Stimulated activated naive CD8-positive, alpha-beta T cell treated with anti-CD3 and anti-CD28 coated beads, Interleukin-15, Interleukin-2, amounts not matched to agents 100 U/mL and 50 U/mL, for 24 hours (primary cell): Measurements from ENCODE around the gene PAX6.

Source experiments
- ATAC-seq: fragments of 150-1000 bp; cut with Tn5 transposase; one replicate; pipeline ENCODE4 v1.10.0; 2021
- DNase-seq: peaks from one replicate; pipeline ENCODE4 v3.0.0; 2021

Gene PAX6

DNA sequence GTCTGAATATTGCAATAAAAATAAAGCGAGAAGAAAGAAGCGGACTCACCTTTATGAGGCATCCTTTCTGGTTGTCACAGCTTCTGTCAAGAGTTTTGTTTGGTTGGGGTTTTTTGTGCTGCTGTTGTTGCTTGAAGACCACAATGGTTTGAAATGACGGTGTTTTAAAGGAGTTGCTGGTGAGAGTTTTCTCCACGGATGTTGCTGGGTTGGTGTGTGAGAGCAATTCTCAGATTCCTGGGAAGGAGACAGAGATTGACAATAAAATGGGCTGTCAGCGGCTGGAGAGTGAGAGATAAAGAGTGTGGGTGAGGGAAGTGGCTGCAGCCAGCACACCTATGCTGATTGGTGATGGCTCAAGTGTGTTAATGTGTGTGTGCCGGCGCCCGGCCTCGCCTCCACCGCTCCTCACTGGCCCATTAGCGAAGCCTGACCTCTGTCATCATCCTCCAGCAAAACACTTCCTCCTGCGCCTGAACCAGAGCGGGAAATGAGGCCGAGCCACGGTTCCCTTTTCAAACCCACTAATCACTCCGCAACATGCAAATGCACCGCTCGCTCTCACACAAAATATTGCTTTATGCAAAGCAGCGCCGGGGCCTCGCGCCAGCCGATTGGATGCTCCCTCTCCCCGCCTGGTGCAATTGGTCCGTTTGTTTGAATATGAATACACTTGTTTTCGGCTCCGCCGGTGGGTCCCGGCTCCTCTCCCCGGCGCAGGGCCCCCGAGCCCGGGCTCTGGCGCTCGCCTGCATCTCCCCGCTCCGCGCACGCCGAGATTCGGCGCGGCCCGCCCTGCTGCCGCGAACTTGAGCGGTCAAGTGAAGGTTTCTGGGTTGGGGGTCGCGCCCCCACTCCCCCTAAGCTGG lies at the start of gene PAX6:
PAX6 (minus strand) TSS at position 544 of the 869 bp plus-strand sequence. CDS start 4,911 bp downstream, outside the sequence.
- ATAC-seq (peak; percentile 44), DNase-seq (peak; percentile 52)

DNA sequence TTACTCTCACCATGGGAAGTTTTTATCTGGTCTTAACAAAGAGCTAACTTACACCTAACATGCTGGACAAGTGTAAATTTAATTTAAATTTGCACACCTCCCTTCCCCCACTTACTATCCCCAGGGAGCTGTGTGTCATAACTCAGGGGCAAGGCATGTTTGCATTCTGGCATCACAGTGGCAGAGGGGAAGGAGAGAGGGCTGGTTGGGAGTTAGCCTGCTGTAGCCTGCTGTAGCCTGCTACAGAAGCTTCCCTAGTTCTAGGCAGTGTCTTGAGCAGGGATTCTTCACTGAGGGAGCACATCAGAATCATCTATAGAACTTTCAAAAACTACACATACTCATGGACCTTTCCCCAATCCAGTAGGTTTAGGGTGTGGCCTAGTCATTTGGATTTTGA lies 49.3 kb upstream of the PAX6 start:
- ATAC-seq (no peak), DNase-seq (no peak)

DNA sequence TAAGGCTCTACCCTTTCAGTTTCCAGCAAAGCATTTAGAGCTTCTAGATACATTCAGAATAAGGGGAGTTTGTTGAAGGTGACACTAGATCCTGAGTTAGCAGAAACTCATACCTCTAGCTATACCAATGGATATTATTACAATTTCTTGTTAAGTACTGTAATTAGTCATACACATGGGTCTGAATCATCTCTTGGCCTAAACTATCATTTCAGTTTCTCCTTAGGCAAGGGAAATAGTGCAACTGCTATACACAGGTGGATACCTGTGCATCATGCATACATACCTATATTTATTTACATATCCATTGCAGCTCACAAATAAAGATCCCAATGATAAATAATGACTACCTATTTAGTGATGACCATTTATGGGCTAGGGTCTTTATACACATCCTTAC lies 45.1 kb upstream of the PAX6 start:
- no peak for DNase-seq

DNA sequence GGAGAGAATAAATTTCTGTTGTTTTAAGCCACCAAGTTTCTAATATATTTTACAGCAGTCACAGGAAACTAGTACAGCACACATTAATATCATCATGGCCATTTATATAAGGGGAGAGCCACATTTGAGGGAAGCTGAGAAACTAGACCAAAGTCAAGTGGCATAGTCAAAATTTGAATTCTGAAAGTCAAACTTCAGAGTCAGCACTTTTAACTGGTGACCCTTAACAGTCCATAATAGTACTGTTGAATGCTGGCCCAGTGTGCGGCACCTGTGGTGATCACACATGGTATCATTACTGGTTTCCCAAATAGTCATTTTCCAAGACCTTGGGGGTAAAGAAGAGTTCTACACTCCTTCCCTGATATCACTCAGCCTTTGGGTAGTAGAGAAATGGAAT lies 44.3 kb upstream of the PAX6 start:
- no peak for ATAC-seq
- DNase-seq: no peak

More for the DNA sequence above, 45.1 kb upstream of the PAX6 start:
- no peak for ATAC-seq

DNA sequence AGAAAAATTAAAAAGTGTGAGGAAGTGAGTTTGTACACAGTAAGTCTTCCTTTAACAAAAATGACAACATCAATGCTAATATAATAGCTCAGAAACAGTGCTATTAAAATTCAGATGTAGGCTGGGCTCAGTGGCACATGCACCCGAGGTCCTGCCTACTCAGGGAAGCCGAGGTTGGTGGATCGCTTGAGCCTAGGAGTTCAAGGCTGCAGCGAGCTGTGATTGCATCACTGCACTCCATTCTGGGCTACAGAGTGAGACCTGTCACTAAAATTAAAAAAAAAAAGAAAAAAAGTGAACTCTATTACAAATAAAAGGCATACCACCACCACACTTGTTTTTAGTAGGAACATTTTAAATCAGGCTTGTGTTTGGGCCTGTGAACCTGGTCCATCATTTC lies 39.2 kb upstream of the PAX6 start:
- no peak for DNase-seq
- ATAC-seq: no peak

DNA sequence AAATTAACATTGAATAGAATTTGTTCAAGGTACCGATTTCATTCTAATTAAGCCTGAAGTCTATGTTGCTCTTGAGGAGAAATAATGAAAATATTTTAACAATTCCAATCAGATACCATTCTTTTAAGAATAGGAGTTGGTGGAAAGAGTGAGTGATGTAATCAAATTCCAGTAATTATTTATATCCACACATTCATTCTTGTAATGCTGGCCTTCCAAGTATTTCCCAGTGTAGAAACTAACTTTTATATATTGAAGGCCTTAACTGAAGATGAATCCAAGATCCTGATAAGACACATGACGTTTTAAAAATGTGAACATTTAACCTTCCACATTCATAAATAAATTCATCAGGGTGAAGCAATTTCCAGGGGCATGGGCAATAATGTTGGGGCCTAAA lies 36.6 kb upstream of the PAX6 start:
- no peak for ATAC-seq

DNA sequence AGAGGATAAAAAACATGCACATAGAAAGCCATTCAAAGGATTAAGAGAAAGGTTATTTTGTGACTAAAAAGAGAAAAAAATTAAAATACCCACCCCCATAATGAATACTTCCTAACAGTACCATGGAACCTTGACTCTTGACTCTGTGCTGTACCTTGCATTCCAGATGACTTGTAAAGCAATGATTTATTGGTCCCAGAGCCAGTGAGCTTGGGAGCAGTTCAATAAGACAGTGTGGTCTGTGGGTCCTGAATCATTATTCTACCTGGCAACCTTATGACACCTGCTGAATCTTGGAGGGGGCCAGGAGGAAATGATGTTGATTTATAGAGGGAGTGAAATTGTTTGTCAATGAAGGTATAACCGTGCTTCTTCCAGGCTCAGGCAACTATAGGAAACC lies 34.2 kb upstream of the PAX6 start:
- no peak for ATAC-seq
- DNase-seq: no peak

More for the DNA sequence above, 36.6 kb upstream of the PAX6 start:
- no peak for DNase-seq

DNA sequence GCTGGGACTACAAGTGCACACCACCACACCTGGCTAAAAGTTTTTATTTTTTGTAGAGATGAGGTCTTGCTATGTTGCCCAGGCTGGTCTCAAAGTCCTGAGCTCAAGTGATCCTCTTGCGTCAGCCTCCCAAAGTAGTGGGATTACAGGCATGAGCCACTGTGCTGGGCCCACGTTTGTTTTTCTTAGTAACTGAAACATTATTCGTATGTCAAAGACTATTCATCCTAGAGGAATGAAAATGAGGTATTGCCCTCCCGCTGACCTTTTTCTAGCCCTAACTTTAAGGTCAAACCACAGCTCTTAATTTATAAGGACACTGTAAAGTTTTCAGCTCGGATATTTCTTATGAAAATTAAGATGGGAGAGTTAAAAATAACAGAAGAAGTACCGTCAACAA lies 33.2 kb upstream of the PAX6 start:
- ATAC-seq: no peak

DNA sequence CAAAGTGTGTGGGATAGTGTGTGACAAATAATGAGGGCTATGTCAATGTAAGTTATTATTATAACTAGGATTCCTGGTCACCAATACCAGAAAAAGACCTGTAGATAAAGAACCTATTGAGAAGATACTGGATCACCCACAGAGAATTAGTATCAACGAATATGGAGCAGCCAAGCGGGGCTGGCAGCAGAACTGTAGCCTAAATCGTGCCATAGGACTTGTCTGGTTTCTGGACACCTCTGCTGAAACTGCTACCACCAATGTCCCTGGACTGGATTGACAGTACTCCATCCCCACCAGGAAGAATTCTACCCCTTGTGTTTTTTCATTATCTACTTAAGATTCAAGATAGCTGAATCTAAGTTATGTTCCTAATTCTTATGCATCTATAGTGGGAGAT lies 30.3 kb upstream of the PAX6 start:
- ATAC-seq (no peak), DNase-seq (no peak)

More for the DNA sequence above, 33.2 kb upstream of the PAX6 start:
- no peak for DNase-seq

DNA sequence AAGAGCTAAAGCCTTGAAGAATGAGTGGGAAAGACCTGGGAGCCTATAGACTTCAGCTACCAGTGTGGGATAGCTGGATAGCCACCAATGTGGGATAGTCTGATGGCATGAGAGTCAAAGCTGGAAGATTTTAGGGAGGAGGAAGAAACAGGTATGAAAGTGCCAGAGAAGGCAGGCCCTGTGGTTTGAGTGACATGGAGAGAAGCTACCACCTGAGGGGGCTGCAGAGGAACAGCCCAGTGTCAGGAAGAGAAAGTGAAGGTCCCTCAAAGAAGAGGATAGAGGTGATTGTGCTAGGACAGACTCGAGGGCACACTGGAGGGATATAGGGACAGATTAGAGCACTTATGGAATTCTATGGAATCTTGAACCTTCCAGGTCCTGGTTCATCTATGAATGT lies 23.1 kb upstream of the PAX6 start:
- ATAC-seq: no peak
- DNase-seq: no peak

DNA sequence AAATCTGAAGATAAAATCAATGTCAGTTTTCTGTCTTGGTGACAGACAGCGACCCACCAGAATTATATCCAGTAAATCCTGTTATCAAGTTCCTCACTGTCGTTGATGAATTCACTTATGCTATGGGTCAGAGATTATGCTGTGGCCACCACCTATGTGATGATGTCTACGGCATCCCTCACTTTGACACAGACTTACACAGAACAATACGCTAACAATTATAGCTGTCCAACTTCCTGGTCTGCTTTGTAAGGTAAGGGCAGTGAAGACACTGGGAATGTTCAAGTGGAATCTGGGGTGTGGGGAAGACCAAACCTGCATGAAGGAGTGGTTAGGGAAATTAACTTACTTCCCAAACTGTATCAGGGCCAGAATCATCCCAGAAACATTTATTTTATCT lies 19.3 kb upstream of the PAX6 start:
- ATAC-seq: no peak

DNA sequence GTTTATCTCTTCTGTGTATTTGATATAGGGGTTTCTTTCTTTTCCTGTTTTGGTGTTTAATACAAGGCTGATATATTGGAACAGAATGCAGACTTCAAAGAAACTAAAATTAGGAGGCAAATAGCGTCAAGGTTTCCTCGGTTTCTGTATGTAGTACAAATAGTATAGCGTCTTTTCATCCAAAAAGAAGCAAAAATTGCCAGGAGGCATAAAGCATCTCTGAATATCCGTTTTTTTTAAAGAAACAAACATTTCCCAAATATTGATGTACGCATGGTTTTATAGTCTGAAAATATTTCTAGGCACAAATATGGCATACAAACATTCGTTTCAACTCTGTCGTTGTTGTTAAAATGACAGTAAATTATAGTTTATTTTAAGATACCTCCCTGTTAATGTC lies 17.1 kb upstream of the PAX6 start:
- ATAC-seq: no peak
- no peak for DNase-seq

More for the DNA sequence above, 19.3 kb upstream of the PAX6 start:
- DNase-seq: no peak

DNA sequence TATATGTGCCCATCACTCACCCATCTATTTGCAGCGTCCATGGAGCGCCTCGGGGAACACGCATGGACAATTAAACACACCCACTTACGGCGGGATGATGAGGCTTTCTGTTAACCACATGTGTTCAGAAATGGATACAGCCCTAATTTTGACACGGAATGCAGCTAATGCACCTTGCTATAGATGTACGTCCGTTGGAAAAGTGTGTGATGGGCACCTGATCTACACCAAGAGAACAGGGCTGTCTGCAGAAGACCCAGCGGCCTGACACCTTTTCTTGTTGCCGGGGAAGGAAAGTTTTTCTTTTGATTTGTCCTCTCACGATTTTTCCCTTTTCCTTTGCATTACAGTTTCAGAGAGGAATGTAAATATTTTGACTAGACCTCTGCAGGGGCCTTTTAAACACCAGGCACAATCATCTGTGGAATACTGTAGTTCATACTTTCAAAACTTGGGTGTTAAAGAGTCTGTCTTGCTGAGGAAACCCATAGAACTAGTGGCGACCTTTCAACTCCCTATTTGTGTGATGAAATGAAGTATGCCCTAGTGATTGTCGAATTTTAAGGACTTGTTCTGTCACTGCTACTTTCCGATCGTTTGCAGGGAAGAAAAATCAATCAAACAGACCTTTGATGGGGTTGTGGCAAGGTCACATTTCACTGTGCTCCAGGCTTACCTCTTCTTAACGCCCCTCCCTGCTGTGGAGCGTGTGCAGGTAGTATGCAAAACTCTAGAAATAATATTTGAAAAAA lies 16.5 kb upstream of the PAX6 start:
- ATAC-seq (no peak), DNase-seq (no peak)

DNA sequence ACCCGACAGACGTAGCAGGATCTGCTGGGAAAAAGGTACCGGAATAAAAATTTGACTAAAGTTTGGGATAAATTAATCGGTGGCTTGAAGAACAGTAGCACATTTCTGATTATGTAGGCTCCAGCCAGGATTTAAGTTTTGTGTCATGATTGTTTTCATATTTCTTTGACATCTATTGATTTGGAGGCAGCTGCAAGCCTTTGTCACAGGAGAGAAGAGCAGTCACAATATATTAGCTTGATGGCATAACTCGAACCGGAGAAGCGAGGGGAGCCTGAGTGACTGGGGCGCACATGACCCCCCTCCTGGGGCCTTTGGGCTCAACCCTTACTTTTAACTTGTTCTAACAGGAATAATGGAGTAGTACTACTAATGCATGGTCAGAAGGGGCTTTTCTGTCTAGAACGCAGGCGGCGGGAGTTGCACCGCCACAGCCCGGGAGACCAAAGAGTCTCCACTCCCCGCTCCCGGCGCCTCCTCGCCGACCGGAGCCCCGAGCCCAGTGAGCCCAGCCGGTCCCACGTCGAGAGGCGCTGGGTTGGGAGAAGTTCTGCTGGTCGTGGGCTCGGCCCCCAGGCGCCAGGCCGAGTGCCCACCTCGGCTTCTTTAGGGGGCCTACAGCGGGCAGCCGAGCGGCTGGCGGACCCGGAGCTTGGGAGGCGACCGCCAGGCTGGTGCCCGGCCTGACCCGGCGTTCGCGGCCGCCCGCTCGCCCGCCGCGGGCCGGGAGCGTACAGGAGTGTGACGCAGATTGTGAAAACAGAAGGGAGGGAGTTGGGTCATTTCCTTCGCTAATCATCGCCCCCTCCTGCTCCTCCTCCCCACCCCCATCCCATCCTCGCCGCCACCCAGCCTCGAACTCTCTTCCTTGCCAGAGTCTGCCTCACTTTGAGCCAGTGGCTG lies 15.7 kb upstream of the PAX6 start:
- no peak for ATAC-seq
- no peak for DNase-seq

DNA sequence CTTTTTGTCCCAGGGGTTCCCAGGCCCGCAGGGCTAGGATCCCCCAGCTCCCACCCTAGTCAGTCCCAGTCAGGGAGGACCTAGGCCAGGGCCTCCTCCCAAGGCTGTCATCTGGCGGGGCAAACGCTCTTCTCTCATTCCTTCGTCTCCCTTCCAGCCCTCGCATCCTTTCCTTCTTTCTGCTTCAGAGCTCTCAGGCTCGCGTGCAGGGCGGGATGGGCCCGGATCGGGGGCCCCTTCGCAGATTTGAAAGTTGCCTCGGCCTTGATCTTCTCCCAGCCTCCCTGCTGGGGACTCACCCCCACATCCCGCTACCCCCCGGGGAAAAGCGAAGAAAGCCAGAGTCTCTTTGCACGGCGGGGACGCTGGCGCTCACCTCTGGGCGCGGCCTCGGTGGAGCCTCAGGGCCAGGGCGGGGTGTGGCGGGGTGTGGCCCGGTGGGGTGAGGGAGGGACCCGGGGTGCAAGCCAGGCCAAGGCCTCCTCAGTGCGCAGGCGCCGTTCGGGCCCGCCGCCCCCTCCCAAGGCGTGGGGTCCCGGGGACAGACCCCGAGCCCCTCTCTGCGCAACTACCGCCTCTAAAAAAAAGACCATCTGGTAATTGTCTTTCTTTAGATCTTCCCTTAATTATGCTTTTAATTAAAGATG lies 14.8 kb upstream of the PAX6 start:
- DNase-seq (no peak), ATAC-seq (no peak)

DNA sequence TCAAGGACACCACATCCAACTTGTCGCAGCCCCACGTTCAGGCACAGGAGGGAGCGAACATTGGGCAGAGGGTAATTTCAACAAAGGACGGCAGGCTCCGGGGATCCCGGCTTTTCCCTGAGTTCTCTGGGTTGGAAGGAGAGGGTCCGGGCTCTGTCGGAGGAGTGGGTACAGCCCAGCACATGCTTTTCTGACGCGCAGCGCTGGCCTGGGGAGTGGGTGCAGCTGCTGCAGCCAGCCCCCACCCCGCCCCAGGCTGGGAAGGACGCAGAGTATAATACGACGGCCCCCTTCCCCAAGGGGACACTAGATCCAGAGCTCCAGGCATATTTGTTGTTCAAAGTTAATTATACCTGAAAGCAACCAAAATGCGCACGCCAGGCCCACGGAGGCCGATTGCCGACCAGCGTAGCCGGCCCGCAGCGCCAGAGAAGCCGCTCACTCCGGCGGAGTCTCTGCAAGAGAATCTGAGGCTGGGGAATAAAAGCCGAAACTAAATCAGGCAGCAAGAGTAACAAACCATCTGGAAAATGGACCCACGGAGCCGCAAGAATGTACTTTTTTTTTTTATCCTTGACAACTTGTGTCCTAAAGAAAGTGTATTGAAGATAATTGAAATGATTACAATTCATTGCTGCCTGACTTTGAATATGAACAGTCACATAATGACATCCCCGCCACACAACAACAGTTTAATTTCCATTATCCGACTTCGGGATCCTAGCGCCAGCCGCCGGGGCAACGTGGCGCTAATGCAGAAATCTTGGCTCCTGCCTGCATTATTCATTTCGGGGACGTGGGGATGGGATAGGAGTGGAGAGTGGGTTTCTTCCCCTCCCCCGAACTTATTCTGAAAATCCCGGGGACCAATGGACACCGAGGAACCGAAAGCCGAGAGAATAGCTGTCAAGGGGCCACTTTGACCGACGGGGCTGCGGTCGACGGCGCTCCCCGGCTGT lies 14.0 kb upstream of the PAX6 start:
- DNase-seq (no peak), ATAC-seq (no peak)

DNA sequence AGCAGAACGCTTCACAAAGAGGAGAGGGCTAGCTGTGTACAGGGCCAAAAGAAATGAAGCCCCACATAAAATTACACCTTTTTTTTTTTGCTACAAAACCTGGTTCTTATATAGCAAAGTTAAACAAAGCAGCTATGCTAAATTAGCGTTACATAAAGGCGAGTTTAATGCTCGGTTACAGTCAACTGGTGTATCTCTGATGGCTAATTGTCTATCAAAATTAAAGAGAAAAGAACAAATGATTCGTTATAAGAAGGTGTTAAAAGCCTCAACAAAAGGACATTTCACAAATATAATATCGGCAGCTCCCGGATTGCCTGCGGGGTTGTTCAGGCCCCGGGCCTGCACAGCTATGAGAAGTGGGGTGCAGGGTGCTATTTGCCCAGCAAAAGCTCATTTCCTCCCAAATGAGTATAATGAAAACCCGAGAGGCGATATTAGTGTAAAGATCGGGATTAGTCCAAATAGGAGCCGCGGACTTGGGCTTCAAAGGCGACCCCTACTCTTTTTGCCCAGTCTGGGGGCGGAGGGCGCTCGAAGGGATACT lies 13.3 kb upstream of the PAX6 start:
- ATAC-seq: no peak
- DNase-seq: no peak

DNA sequence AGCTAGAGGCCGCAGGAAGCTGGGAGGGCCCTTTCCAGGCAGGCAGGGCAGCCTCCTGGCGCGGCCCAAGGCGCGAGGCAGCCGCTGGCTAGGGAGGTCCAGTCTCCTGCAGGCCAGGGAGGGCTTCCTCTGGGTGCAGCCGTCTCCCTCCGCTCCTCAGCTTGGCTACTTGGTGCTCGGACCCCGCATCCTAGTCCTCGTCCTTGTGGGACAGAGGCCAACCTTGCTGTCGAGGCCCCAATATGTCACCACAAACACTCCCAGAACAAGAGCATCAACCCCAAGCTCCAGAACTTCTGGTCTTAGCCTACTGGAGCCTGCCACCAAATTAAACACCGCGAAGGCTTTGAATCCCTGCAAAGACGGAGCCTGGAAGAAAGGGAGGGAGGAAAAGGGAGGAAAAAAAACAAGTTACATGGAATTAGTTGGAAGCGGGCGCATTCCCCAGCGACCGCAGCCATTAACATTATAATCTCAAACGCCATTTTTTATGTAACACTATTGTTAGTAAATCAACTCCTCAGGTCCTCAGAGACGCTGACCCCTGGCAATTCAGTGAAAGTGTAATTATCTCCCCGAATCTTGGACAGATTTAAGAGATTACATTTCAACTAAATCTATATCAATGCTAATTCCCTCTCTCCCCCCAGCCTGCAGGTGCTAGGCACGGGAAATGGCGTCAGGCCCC lies 12.7 kb upstream of the PAX6 start:
- no peak for ATAC-seq
- no peak for DNase-seq

DNA sequence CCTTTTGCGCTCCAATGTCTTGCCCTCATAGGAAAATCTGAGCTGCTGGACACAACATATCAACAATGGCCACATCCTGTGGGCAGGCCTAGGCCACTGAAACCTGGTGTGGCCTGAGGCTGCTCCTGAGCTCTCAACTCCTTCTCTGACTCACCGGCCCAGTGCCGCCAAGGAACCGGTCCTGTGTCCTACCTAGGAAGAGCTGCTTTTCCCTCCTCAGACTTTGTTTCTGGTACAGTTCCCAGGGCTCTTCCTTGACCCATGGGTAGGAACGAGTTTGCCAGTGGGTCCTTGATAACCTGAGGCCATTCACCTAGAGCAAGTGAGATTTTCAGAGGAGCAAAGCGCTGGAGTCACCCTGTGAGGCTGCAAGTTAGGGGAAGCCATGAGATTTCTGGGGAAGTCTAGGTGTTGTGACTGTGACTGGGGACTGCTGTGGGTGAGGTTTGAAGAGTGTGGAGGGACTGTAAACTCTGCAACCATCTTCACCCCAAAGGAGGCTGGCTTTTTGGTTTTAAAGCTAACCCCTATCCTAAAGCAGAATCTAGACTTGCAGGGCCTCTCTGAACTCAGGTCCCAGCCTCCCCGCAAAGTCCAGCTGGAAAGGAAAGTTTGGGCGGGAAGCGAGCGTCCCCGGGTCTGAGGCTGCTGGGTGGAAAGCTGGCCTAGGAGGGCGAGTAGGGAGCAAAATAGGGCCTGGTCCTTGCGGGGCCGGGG lies 12.0 kb upstream of the PAX6 start:
- ATAC-seq: no peak

More for the DNA sequence above, 12.0 kb upstream of the PAX6 start:
- DNase-seq: no peak
